Measurements from ENCODE around the gene COPRS.

DNA sequence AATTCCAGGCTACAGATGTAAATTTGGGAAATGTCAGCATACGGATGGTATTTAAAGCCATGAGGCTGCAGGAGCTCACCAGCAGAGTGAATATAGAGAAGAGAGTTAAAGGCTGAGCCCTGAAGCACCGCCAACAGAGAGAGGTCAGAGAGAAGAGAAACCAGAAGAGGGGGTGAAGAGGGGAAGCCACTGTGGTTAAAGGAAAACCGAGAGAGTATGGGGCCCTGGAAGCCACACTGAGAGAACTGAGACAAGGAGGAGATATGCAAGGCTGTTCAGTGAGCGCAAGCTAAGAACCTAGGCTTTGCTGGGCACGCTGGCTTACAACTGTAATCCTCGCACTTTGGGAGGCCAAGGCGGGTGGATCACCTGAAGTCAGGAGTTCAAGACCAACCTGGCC, 24.6 kb downstream of the COPRS start:
- no peak for TF ChIP-seq ARNTL (CRISPR knock-in tag; IDR thresholded peaks at IDR 0.05; ENCODE audit: borderline replicate concordance, low read depth)
- no peak for TF ChIP-seq ZFP30 (CRISPR knock-in tag; IDR thresholded peaks at IDR 0.05)
- TF ChIP-seq ISL1 (CRISPR knock-in tag; IDR thresholded peaks at IDR 0.05), result no peak
- TF ChIP-seq ZNF565 (CRISPR knock-in tag; conservative IDR thresholded peaks at IDR 0.05; ENCODE audit: low read depth), result no peak
- TF ChIP-seq BACH2 (CRISPR knock-in tag; IDR thresholded peaks at IDR 0.05; ENCODE audit: borderline replicate concordance), result no peak
- no peak for TF ChIP-seq GLIS3 (CRISPR knock-in tag; IDR thresholded peaks at IDR 0.05)
- TF ChIP-seq, protein P1, sequence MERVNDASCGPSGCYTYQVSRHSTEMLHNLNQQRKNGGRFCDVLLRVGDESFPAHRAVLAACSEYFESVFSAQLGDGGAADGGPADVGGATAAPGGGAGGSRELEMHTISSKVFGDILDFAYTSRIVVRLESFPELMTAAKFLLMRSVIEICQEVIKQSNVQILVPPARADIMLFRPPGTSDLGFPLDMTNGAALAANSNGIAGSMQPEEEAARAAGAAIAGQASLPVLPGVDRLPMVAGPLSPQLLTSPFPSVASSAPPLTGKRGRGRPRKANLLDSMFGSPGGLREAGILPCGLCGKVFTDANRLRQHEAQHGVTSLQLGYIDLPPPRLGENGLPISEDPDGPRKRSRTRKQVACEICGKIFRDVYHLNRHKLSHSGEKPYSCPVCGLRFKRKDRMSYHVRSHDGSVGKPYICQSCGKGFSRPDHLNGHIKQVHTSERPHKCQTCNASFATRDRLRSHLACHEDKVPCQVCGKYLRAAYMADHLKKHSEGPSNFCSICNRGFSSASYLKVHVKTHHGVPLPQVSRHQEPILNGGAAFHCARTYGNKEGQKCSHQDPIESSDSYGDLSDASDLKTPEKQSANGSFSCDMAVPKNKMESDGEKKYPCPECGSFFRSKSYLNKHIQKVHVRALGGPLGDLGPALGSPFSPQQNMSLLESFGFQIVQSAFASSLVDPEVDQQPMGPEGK (CRISPR knock-in tag; IDR thresholded peaks at IDR 0.05; ENCODE audit: borderline replicate concordance), result no peak
- no peak for TF ChIP-seq ZFP3 (CRISPR knock-in tag; IDR thresholded peaks at IDR 0.05)
- TF ChIP-seq, protein P2, sequence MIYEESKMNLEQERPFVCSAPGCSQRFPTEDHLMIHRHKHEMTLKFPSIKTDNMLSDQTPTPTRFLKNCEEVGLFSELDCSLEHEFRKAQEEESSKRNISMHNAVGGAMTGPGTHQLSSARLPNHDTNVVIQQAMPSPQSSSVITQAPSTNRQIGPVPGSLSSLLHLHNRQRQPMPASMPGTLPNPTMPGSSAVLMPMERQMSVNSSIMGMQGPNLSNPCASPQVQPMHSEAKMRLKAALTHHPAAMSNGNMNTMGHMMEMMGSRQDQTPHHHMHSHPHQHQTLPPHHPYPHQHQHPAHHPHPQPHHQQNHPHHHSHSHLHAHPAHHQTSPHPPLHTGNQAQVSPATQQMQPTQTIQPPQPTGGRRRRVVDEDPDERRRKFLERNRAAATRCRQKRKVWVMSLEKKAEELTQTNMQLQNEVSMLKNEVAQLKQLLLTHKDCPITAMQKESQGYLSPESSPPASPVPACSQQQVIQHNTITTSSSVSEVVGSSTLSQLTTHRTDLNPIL (CRISPR knock-in tag; IDR thresholded peaks at IDR 0.05; ENCODE audit: low read depth), result no peak
- TF ChIP-seq ZNF70 (CRISPR knock-in tag; IDR thresholded peaks at IDR 0.05), result no peak
- no peak for TF ChIP-seq SNAI2 (CRISPR knock-in tag; IDR thresholded peaks at IDR 0.05)
- TF ChIP-seq, protein P3, sequence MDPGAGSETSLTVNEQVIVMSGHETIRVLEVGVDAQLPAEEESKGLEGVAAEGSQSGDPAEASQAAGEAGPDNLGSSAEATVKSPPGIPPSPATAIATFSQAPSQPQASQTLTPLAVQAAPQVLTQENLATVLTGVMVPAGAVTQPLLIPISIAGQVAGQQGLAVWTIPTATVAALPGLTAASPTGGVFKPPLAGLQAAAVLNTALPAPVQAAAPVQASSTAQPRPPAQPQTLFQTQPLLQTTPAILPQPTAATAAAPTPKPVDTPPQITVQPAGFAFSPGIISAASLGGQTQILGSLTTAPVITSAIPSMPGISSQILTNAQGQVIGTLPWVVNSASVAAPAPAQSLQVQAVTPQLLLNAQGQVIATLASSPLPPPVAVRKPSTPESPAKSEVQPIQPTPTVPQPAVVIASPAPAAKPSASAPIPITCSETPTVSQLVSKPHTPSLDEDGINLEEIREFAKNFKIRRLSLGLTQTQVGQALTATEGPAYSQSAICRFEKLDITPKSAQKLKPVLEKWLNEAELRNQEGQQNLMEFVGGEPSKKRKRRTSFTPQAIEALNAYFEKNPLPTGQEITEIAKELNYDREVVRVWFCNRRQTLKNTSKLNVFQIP (CRISPR knock-in tag; IDR thresholded peaks at IDR 0.05; ENCODE audit: borderline replicate concordance, low read depth), result no peak
- TF ChIP-seq ESRRG (CRISPR knock-in tag; IDR thresholded peaks at IDR 0.05), result no peak
- TF ChIP-seq ZNF8 (CRISPR knock-in tag; IDR thresholded peaks at IDR 0.05), result no peak
